Measurements from ENCODE around the gene MAST4. TPM values are rescaled to one million over a fixed set of nuclear protein-coding genes. Genes with fewer than 3 reads are reported as not detected.

The MAST4 gene
- total and polyA plus RNA-seq, 2 of the 8 experiments (the other 6 are each of a cell fraction or from before 2014, with no cell fraction given), result 1.5 to 2.6 TPM

DNA sequence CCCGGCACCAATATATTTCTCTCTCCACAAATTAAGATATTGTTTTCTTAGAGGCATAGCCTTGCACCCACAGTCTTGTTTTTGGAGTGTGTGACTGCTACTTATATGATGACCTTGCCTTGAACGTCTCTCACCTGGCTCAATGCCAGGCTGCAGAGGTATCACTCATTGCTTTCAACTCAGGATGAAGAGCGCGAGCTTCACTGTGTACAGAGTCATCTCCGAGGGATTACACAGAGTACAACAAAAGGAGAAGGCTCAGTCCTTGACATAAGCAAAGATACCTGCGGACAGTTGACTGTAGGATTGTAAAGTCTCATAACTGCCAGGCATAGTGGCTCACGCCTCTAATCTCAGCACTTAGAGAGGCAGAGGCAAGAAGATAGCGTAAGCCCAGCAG lies 546.6 kb downstream of the MAST4 start:
- no peaks in the 10 kb centered on the region for H3K9me3 ChIP-seq (ENCODE audit: insufficient read depth in 2 of 2, low read depth in 1 of 2, low read length in 1 of 2)
- H4K5ac ChIP-seq (ENCODE audit: insufficient read length, low read depth, low read length), result no peak overlapping the region
- peaks cover 0 to 3% (median 0%) of the 10 kb centered on the region in 4 experiments; a peak in 1 of 8 replicates for H3K36me3 ChIP-seq (ENCODE audit: control insufficient read depth in 2 of 4, insufficient read depth in 4 of 4, low read length in 3 of 4)
- no peak for FAIRE-seq
- no peak overlapping the region for H2BK5ac ChIP-seq (ENCODE audit: low read depth, low read length)
- H3K56ac ChIP-seq (replicated peaks; ENCODE audit: insufficient read length, low read depth, low read length), result no peak overlapping the region
- no peak overlapping the region for H3K23ac ChIP-seq (ENCODE audit: insufficient read length)
- no peak overlapping the region for H3K4me2 ChIP-seq (ENCODE audit: insufficient read depth in 1 of 2, low read depth in 2 of 2, low read length in 2 of 2)
- H2BK120ac ChIP-seq (replicated peaks; ENCODE audit: low read depth, low read length), result no peak overlapping the region
- H3K27ac ChIP-seq (ENCODE audit: low read depth, low read length), result no peak overlapping the region
- no peak overlapping the region for H3K4ac ChIP-seq (replicated peaks; ENCODE audit: insufficient read length, low read depth, low read length)
- no peak overlapping the region for H2BK12ac ChIP-seq (ENCODE audit: low read depth, low read length)
- H3K79me1 ChIP-seq (ENCODE audit: low read depth, low read length), result no peaks in the 10 kb centered on the region
- DNase-seq (ENCODE audit: low read depth in 1 of 2, low spot score in 2 of 2), result no peak
- no peaks in the 10 kb centered on the region for H3K23me2 ChIP-seq (ENCODE audit: low read depth, low read length)
- ChIA-PET CTCF (ENCODE audit: partially characterized antibody) (interaction anchor here (0.6 to 0.8 kb wide), 2 partner anchors 14 to 131 kb away, joined by 3 read pairs; no protein-coding TSS in a partner anchor), POLR2A (ENCODE audit: partially characterized antibody) (interaction anchor here (0.7 kb wide), 1 partner anchor 272 kb away, joined by 3 read pairs; no protein-coding TSS in a partner anchor)
- no peaks in the 10 kb centered on the region for H3K79me2 ChIP-seq (ENCODE audit: control insufficient read depth in 1 of 2, insufficient read depth in 2 of 2, low read length in 2 of 2)
- no peak overlapping the region for H4K91ac ChIP-seq (replicated peaks; ENCODE audit: insufficient read length, low read length)
- H4K8ac ChIP-seq (ENCODE audit: extremely low read depth, insufficient read depth, low read length), result no peak overlapping the region
- H3K4me1 ChIP-seq (replicated peaks in 1 of 4; ENCODE audit: control insufficient read depth in 3 of 4, insufficient read depth in 4 of 4, low read length in 3 of 4), result no peaks in the 10 kb centered on the region
- H3K18ac ChIP-seq (ENCODE audit: extremely low read depth, low read length), result no peak overlapping the region
- no peaks in the 10 kb centered on the region for H3K27me3 ChIP-seq (replicated peaks in 1 of 4; ENCODE audit: control insufficient read depth in 3 of 4, extremely low read depth in 1 of 4, insufficient read depth in 3 of 4, low read length in 3 of 4)
- H4K20me1 ChIP-seq (replicated peaks in 1 of 2; ENCODE audit: control insufficient read depth in 1 of 2, insufficient read depth in 2 of 2, low read length in 2 of 2), result no peaks in the 10 kb centered on the region
- no peak overlapping the region for H3K14ac ChIP-seq (ENCODE audit: insufficient read length)
- no peak overlapping the region for H3K9ac ChIP-seq (replicated peaks in 1 of 4; ENCODE audit: extremely low read depth in 1 of 4, low read depth in 3 of 4, low read length in 3 of 4)
- no peak overlapping the region for H2AK5ac ChIP-seq (ENCODE audit: low read depth, low read length)
- no peak overlapping the region for H2BK20ac ChIP-seq (ENCODE audit: low read length)
- H2AFZ ChIP-seq (ENCODE audit: low read length), result no peak overlapping the region
- H3K4me3 ChIP-seq (ENCODE audit: extremely low read depth in 1 of 4, insufficient read depth in 2 of 4, low read depth in 3 of 4, low read length in 4 of 4), result no peak overlapping the region
- WGBS, 2 experiments (ENCODE audit: extremely low coverage in 1 of 2, insufficient coverage in 1 of 2, insufficient read length in 1 of 2, insufficient replicate concordance in 2 of 2, low coverage in 1 of 2, low lambda C conversion rate in 2 of 2, missing lambda C conversion rate in 1 of 2), result 89% methylated on average over 8 of the region's 8 CpGs; no CpG with 5 or more reads in 1 of the 2 experiments
- no peak overlapping the region for H2BK15ac ChIP-seq (ENCODE audit: low read length)
- no peak for TF ChIP-seq POLR2AphosphoS5 (IDR thresholded peaks at IDR 0.05; ENCODE audit: low read depth, low read length)
- TF ChIP-seq, protein P1, sequence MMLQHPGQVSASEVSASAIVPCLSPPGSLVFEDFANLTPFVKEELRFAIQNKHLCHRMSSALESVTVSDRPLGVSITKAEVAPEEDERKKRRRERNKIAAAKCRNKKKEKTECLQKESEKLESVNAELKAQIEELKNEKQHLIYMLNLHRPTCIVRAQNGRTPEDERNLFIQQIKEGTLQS (IDR thresholded peaks at IDR 0.05; ENCODE audit: insufficient read depth, low read depth, low read length), result no peak
- TF ChIP-seq NANOG (IDR thresholded peaks at IDR 0.05; ENCODE audit: insufficient read depth, low read depth, low read length, poor library complexity, severe bottlenecking), result no peak
- TF ChIP-seq, protein P2, sequence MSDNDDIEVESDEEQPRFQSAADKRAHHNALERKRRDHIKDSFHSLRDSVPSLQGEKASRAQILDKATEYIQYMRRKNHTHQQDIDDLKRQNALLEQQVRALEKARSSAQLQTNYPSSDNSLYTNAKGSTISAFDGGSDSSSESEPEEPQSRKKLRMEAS (IDR thresholded peaks at IDR 0.05), result no peak
- no peak for TF ChIP-seq RXRA (IDR thresholded peaks at IDR 0.05; ENCODE audit: insufficient read depth, low read depth, low read length)
- no peak for TF ChIP-seq FOSL1 (IDR thresholded peaks at IDR 0.05; ENCODE audit: insufficient read depth, low read depth, low read length)
- TF ChIP-seq POLR2A (IDR thresholded peaks at IDR 0.05; ENCODE audit: control extremely low read depth in 1 of 2, low read depth in 2 of 2, low read length in 2 of 2), result no peak

All from H1 (cell line).